GM06990 (cell line): ENCODE measurements around the gene GBA2.
A peak's percentile ranks its signal among the peaks of the same experiment; 100 is the strongest.

Experiments used
- DNase-seq: peaks from one replicate; pipeline ENCODE4 v3.0.0-alpha.2; 2011; ENCODE audit not compliant: insufficient read length; ENCODE audit errors: extremely low read depth
- H3K27me3 ChIP-seq: replicated peaks from 2 replicates; pipeline ENCODE4 v1.6.0; 2011; ENCODE audit warnings: low read length; ENCODE audit not compliant: control insufficient read depth, insufficient read depth
- H3K36me3 ChIP-seq: 2 replicates; pipeline ENCODE4 v1.5.1; 2011; ENCODE audit warnings: low read length; ENCODE audit not compliant: control insufficient read depth, insufficient read depth
- H3K4me3 ChIP-seq: replicated peaks from 2 replicates; pipeline ENCODE4 v1.5.1; 2011; ENCODE audit warnings: low read depth, mild to moderate bottlenecking, control low read depth, low read length
- CTCF ChIP-seq: IDR thresholded peaks from 2 replicates; pipeline ENCODE4 v1.5.1; 2011; ENCODE audit warnings: low read length, control low read depth, mild to moderate bottlenecking, inconsistent platforms; ENCODE audit not compliant: insufficient read depth, poor library complexity, severe bottlenecking

GBA2 gene

GRCh38 chr9:35748858-35749514 is at the start of gene GBA2, which contains the start of gene RGP1:
Gene GBA2 (minus strand): TSS chr9:35749228. CDS start chr9:35748704, 524 bp downstream.
Gene RGP1 (plus strand): TSS chr9:35749287. CDS start chr9:35749756, 469 bp downstream.
- Histone ChIP-seq H3K4me3 (peak within 1 kb of the TSS; percentile 59), H3K27me3 (no peaks in the 10 kb centered on the region), H3K36me3 (peaks cover 23% of the 10 kb centered on the region)
- no peak for TF ChIP-seq CTCF
- DNase-seq = peak; percentile 82

GRCh38 chr9:35797311-35798109 is 48.5 kb upstream of the GBA2 start:
- peaks cover 7% of the 10 kb centered on the region for H3K36me3 ChIP-seq
- DNase-seq = no peak
- H3K4me3 ChIP-seq = no peak overlapping the region
- no peak for TF ChIP-seq CTCF
- H3K27me3 ChIP-seq = no peaks in the 10 kb centered on the region

- Histone ChIP-seq H3K4me3 (no peak overlapping the region), H3K27me3 (no peaks in the 10 kb centered on the region), H3K36me3 (peaks cover 7% of the 10 kb centered on the region)
- DNase-seq = no peak
- TF ChIP-seq CTCF = no peak
Observed at GRCh38 chr9:35795695-35796094, 46.7 kb upstream of the GBA2 start.

GRCh38 chr9:35793461-35793860 is 44.4 kb upstream of the GBA2 start:
- no peaks in the 10 kb centered on the region for H3K27me3 ChIP-seq
- TF ChIP-seq CTCF = no peak
- DNase-seq = no peak
- no peak overlapping the region for H3K4me3 ChIP-seq
- H3K36me3 ChIP-seq = peaks cover 5% of the 10 kb centered on the region

GRCh38 chr9:35792826-35793225 is 43.8 kb upstream of the GBA2 start:
- Histone ChIP-seq H3K27me3 (no peaks in the 10 kb centered on the region), H3K4me3 (no peak overlapping the region), H3K36me3 (peaks cover 5% of the 10 kb centered on the region)
- no peak for TF ChIP-seq CTCF
- DNase-seq = no peak
